K562 (cell line): ENCODE data around the gene GCH1. TPM values are rescaled to one million over a fixed set of nuclear protein-coding genes. Genes with fewer than 3 reads are reported as not detected.

ENCODE experiments used
- ATAC-seq: fragments of 200-7000 bp; cut with Tn5 transposase; 3 replicates; pipeline ENCODE4 v1.9.1; 2020; ENCODE audit warnings: moderate library complexity
- BruUV-seq: library from RNA; stranded (reverse); fragments of 400-500 nt; replicated peaks from 2 replicates; lab custom pipeline; 2021; lab: Mats Ljungman, UMichigan
- CTCF ChIA-PET: fragments of 300-600 bp; formaldehyde crosslinking; extraction: SDS; loops from one replicate; lab custom pipeline; 2021; ENCODE audit warnings: low intra/inter-chr PET ratio; lab: Yijun Ruan, JAX
- POLR2A ChIA-PET: fragments of 300-600, 350-650 bp; sonication (Branson Sonifier 250); formaldehyde crosslinking; extraction: SDS; loops from one replicate; lab custom pipeline; 2021; ENCODE audit warnings: antibody characterized with exemption, inconsistent platforms; lab: Yijun Ruan, JAX
- DNase-seq, 4 experiments: peaks; one replicate each; pipeline versions ENCODE4 v3.0.0 to v3.0.0-alpha.2; 2011 to 2018; ENCODE audit warnings: low spot score in 3 of 4, mixed read lengths in 3 of 4; ENCODE audit errors: extremely low read depth in 1 of 4
- FAIRE-seq: peaks from 2 replicates; lab custom pipeline; 2011; peaks lifted over from hg19 to GRCh38; lab: Jason Lieb, UNC
- H2AFZ ChIP-seq: 2 replicates; pipeline ENCODE4 v1.6.0; 2011; ENCODE audit warnings: low read depth, low read length, control low read depth, inconsistent platforms
- H3K27ac ChIP-seq: fragments of 200-600 bp; 3 replicates; pipeline ENCODE4 v1.8.0; 2011; ENCODE audit warnings: low read depth, mild to moderate bottlenecking, control low read depth, inconsistent platforms, low read length, moderate library complexity, mixed read lengths; ENCODE audit errors: extremely low read depth
- H3K27me3 ChIP-seq, 2 experiments: fragments of 300-600 bp in 1 of 2; 2 replicates in 1 of 2; 3 replicates in 1 of 2; pipeline versions ENCODE4 v1.6.0 to v1.8.0; 2011; ENCODE audit warnings: inconsistent platforms in 2 of 2, low read length in 2 of 2, mild to moderate bottlenecking in 1 of 2, mixed read lengths in 1 of 2, moderate library complexity in 1 of 2; ENCODE audit not compliant: control insufficient read depth in 2 of 2, insufficient read depth in 2 of 2
- H3K36me3 ChIP-seq: fragments of 300-600 bp; 3 replicates; pipeline ENCODE4 v1.8.0; 2011; ENCODE audit warnings: mild to moderate bottlenecking, low read length, inconsistent platforms; ENCODE audit not compliant: control insufficient read depth, insufficient read depth
- H3K4me1 ChIP-seq, 2 experiments: fragments of 200-600 bp in 1 of 2; replicated peaks in 1 of 2; 2 replicates in 1 of 2; 3 replicates in 1 of 2; pipeline versions ENCODE4 v1.5.1 to v1.8.0; 2011; ENCODE audit warnings: inconsistent platforms in 2 of 2, low read length in 2 of 2, mild to moderate bottlenecking in 1 of 2, mixed read lengths in 1 of 2, moderate library complexity in 1 of 2; ENCODE audit not compliant: control insufficient read depth in 2 of 2, insufficient read depth in 2 of 2
- H3K4me2 ChIP-seq: 2 replicates; pipeline ENCODE4 v1.6.1; 2011; ENCODE audit warnings: low read length, control low read depth, inconsistent platforms, mixed read lengths; ENCODE audit not compliant: insufficient read depth
- H3K4me3 ChIP-seq: fragments of 200-600 bp; sonication (generic), shearing (Covaris generic); 2 replicates; pipeline ENCODE4 v1.5.1; 2016; ENCODE audit warnings: control low read depth, inconsistent platforms
- H3K79me2 ChIP-seq: fragments of 200-600 bp; 3 replicates; pipeline ENCODE4 v1.8.0; 2011; ENCODE audit warnings: low read length, inconsistent platforms; ENCODE audit not compliant: control insufficient read depth, insufficient read depth
- H3K9ac ChIP-seq, 2 experiments: 2 replicates each; pipeline versions ENCODE4 v1.6.0 to v1.6.1; 2011; ENCODE audit warnings: low read depth in 2 of 2, low read length in 2 of 2, control low read depth in 1 of 2, inconsistent platforms in 1 of 2, mild to moderate bottlenecking in 1 of 2, mixed read lengths in 1 of 2; ENCODE audit not compliant: insufficient read depth in 1 of 2
- H3K9me1 ChIP-seq: one replicate; pipeline ENCODE4 v1.6.0; 2011; ENCODE audit warnings: inconsistent platforms, mild to moderate bottlenecking, low read length, moderate library complexity; ENCODE audit not compliant: control insufficient read depth, insufficient read depth
- H3K9me3 ChIP-seq: replicated peaks from 2 replicates; pipeline ENCODE4 v1.5.1; 2011; ENCODE audit warnings: low read depth, low read length, inconsistent platforms; ENCODE audit not compliant: control insufficient read depth, insufficient read depth
- H4K20me1 ChIP-seq: replicated peaks from 2 replicates; pipeline ENCODE4 v1.6.1; 2011; ENCODE audit warnings: low read length, inconsistent platforms, mixed read lengths; ENCODE audit not compliant: control insufficient read depth, insufficient read depth
- BACH1 ChIP-seq: fragments of 200-800 bp; sonication (Bioruptor generic); IDR thresholded peaks from 2 replicates; pipeline ENCODE4 v1.6.1; 2016; ENCODE audit warnings: missing genetic modification characterization, missing compliant biosample characterization
- BCLAF1 ChIP-seq, 2 experiments: fragments of 450-650 bp in 1 of 2; IDR thresholded peaks; 2 replicates each; pipeline ENCODE4 v1.6.1; 2011 to 2017; ENCODE audit warnings: low read depth in 2 of 2, antibody characterized with exemption in 1 of 2, borderline replicate concordance in 1 of 2, low read length in 1 of 2, mild to moderate bottlenecking in 1 of 2, mixed read lengths in 1 of 2; ENCODE audit not compliant: control insufficient read depth in 1 of 2
- ERF ChIP-seq: fragments of 450-650 bp; formaldehyde crosslinking; IDR thresholded peaks from 2 replicates; pipeline ENCODE4 v1.4.0; 2020; ENCODE audit warnings: mild to moderate bottlenecking, mixed read lengths
- HDAC2 ChIP-seq: fragments of 450-650 bp; IDR thresholded peaks from 2 replicates; pipeline ENCODE4 v1.6.1; 2016; ENCODE audit warnings: mild to moderate bottlenecking
- NR3C1 ChIP-seq: sonication (generic); formaldehyde crosslinking; IDR thresholded peaks from 2 replicates; pipeline ENCODE4 v1.8.1; 2022; ENCODE audit warnings: missing genetic modification reagents
- PKNOX1 ChIP-seq: fragments of 450-650 bp; IDR thresholded peaks from 2 replicates; pipeline ENCODE4 v1.6.1; 2016
- SP1 ChIP-seq: sonication (generic); formaldehyde crosslinking; IDR thresholded peaks from 2 replicates; pipeline ENCODE4 v1.8.1; 2022; ENCODE audit warnings: mild to moderate bottlenecking, missing genetic modification reagents
- ZNF77 ChIP-seq: fragments of 250-450 bp; sonication (Bioruptor Pico); IDR thresholded peaks from 2 replicates; pipeline ENCODE4 v1.5.0; 2020
- ZNF79 ChIP-seq: fragments of 250-450 bp; sonication (Bioruptor Pico); IDR thresholded peaks from 2 replicates; pipeline ENCODE4 v1.4.0; 2020; ENCODE audit warnings: low read depth, mild to moderate bottlenecking, moderate library complexity
- in situ Hi-C: fragments of 300-500 bp; cut with MboI; formaldehyde crosslinking; loops from 4 replicates; pipeline ENCODE4 v1.15.0; 2018; ENCODE audit warnings: inconsistent platforms, mixed read lengths
- intact Hi-C: fragments of 100-400 bp; cut with micrococcal nuclease; formaldehyde crosslinking; loops from 2 replicates; pipeline ENCODE4 v1.14.2; 2022
- polyA plus RNA-seq, 8 experiments: library from polyadenylated mRNA; depleted of rRNA in 4 of 8; stranded (reverse) in 5 of 8; unstranded in 3 of 8; fragments of >200 nt; fragmentation: Nextera tagmentation in 2 of 8; fragmentation: Illumina TruSeq in 1 of 8; extraction: Ambion mirVana in 2 of 8; extraction: Trizol in 1 of 8; gene quantifications; 2 replicates each; pipeline versions ENCODE4 v1.2.1 to v1.2.3, GENCODE V29; 2011 to 2014; ENCODE audit warnings: inconsistent platforms in 1 of 8, missing spikeins in 1 of 8
- total RNA-seq, 7 experiments: library from RNA; depleted of rRNA in 6 of 7; stranded (reverse); fragments of >200 nt in 6 of 7; fragmentation: Illumina TruSeq in 2 of 7; extraction: Trizol in 2 of 7; gene quantifications; 2 replicates each; pipeline versions ENCODE4 v1.2.1 to v1.2.3, GENCODE V29; 2011 to 2021; ENCODE audit warnings: low replicate concordance in 1 of 7
- TF ChIP-seq, protein P1 (sequence below): fragments of 450-650 bp; IDR thresholded peaks from 2 replicates; pipeline ENCODE4 v1.6.1; 2016; ENCODE audit warnings: low read depth

GCH1 gene
- total and polyA plus RNA-seq, 9 of the 15 experiments (the other 6 are each of a cell fraction or from before 2014, with no cell fraction given), result 3.9 to 13.1 (median 6.5) TPM

GRCh38 chr14:54834081-54834480 is 68.5 kb downstream of the GCH1 start:
- Histone ChIP-seq H3K36me3 (no peaks in the 10 kb centered on the region), H3K9ac (no peak overlapping the region), H3K27me3 (peaks cover 3 to 4% of the 10 kb centered on the region in 2 experiments; a peak in 3 of 5 replicates), H3K27ac (no peak overlapping the region), H2AFZ (no peak overlapping the region), H3K9me1 (no peaks in the 10 kb centered on the region), H4K20me1 (no peaks in the 10 kb centered on the region), H3K4me1 (no peaks in the 10 kb centered on the region), H3K79me2 (no peaks in the 10 kb centered on the region), H3K4me3 (no peak overlapping the region), H3K9me3 (no peaks in the 10 kb centered on the region), H3K4me2 (no peak overlapping the region)
- in situ Hi-C loops, result no loop called here
- intact Hi-C loops, result no loop called here
- ATAC-seq (no peak), FAIRE-seq (no peak), DNase-seq (no peak)
- CTCF ChIA-PET, result no interaction called here
- POLR2A ChIA-PET, result no interaction called here
- BruUV-seq, result no TSS peak
- TF ChIP-seq ZNF77 (CRISPR knock-in tag) (no peak), PKNOX1 (no peak), BCLAF1 (IDR thresholded peaks at IDR 0.05; ENCODE audit: borderline replicate concordance in 1 of 2, control insufficient read depth in 1 of 2, low read depth in 2 of 2, low read length in 1 of 2) (no peak), HDAC2 (no peak), SP1 (CRISPR knock-in tag) (no peak), ZNF79 (CRISPR knock-in tag) (no peak), BACH1 (tag) (no peak), NR3C1 (no peak), ERF (no peak)
- TF ChIP-seq, protein P1, sequence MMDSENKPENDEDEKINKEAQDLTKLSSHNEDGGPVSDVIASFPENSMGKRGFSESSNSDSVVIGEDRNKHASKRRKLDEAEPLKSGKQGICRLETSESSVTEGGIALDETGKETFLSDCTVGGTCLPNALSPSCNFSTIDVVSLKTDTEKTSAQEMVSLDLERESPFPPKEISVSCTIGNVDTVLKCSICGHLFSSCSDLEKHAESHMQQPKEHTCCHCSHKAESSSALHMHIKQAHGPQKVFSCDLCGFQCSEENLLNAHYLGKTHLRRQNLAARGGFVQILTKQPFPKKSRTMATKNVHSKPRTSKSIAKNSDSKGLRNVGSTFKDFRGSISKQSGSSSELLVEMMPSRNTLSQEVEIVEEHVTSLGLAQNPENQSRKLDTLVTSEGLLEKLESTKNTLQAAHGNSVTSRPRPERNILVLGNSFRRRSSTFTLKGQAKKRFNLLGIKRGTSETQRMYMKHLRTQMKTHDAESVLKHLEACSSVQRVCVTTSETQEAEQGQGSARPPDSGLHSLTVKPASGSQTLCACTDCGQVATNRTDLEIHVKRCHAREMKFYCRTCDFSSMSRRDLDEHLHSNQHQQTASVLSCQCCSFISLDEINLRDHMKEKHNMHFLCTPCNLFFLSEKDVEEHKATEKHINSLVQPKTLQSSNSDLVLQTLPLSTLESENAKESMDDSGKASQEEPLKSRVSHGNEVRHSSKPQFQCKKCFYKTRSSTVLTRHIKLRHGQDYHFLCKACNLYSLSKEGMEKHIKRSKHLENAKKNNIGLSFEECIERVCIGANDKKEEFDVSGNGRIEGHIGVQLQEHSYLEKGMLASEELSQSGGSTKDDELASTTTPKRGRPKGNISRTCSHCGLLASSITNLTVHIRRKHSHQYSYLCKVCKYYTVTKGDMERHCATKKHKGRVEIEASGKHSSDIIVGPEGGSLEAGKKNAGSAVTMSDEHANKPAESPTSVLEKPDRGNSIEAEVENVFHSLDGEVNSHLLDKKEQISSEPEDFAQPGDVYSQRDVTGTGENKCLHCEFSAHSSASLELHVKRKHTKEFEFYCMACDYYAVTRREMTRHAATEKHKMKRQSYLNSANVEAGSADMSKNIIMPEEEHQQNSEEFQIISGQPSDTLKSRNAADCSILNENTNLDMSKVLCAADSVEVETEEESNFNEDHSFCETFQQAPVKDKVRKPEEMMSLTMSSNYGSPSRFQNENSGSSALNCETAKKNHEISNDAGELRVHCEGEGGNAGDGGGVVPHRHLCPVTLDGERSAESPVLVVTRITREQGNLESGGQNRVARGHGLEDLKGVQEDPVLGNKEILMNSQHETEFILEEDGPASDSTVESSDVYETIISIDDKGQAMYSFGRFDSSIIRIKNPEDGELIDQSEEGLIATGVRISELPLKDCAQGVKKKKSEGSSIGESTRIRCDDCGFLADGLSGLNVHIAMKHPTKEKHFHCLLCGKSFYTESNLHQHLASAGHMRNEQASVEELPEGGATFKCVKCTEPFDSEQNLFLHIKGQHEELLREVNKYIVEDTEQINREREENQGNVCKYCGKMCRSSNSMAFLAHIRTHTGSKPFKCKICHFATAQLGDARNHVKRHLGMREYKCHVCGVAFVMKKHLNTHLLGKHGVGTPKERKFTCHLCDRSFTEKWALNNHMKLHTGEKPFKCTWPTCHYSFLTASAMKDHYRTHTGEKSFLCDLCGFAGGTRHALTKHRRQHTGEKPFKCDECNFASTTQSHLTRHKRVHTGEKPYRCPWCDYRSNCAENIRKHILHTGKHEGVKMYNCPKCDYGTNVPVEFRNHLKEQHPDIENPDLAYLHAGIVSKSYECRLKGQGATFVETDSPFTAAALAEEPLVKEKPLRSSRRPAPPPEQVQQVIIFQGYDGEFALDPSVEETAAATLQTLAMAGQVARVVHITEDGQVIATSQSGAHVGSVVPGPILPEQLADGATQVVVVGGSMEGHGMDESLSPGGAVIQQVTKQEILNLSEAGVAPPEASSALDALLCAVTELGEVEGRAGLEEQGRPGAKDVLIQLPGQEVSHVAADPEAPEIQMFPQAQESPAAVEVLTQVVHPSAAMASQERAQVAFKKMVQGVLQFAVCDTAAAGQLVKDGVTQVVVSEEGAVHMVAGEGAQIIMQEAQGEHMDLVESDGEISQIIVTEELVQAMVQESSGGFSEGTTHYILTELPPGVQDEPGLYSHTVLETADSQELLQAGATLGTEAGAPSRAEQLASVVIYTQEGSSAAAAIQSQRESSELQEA, result no peak
